ENCODE measurements around the gene FHOD3.

Gene FHOD3

GRCh38 chr18:36532394-36532793 is 234.9 kb downstream of the FHOD3 start:
- H3K4me3 ChIP-seq (ENCODE audit: low read depth, low read length) = no peak overlapping the region
- DNase-seq (ENCODE audit: low read depth) = no peak
- TF ChIP-seq CTCF (IDR thresholded peaks at IDR 0.05; ENCODE audit: control insufficient read depth, extremely low read depth, insufficient read depth) = no peak

GRCh38 chr18:36532815-36533214 is 235.3 kb downstream of the FHOD3 start:
- no peak for TF ChIP-seq CTCF (IDR thresholded peaks at IDR 0.05; ENCODE audit: control insufficient read depth, extremely low read depth, insufficient read depth)
- DNase-seq (ENCODE audit: low read depth) = no peak
- no peak overlapping the region for H3K4me3 ChIP-seq (ENCODE audit: low read depth, low read length)

- no peak for DNase-seq (ENCODE audit: low read depth)
Observed at GRCh38 chr18:36533446-36534153, 236.1 kb downstream of the FHOD3 start.

GRCh38 chr18:36534154-36534688 is 236.7 kb downstream of the FHOD3 start:
- no peak for TF ChIP-seq CTCF (IDR thresholded peaks at IDR 0.05; ENCODE audit: control insufficient read depth, extremely low read depth, insufficient read depth)
- H3K4me3 ChIP-seq (ENCODE audit: low read depth, low read length) = no peak overlapping the region
- no peak for DNase-seq (ENCODE audit: low read depth)

More at GRCh38 chr18:36533446-36534153, 236.1 kb downstream of the FHOD3 start:
- H3K4me3 ChIP-seq (ENCODE audit: low read depth, low read length) = no peak overlapping the region
- TF ChIP-seq CTCF (IDR thresholded peaks at IDR 0.05; ENCODE audit: control insufficient read depth, extremely low read depth, insufficient read depth) = no peak

- TF ChIP-seq CTCF (IDR thresholded peaks at IDR 0.05; ENCODE audit: control insufficient read depth, extremely low read depth, insufficient read depth) = no peak
- no peak overlapping the region for H3K4me3 ChIP-seq (ENCODE audit: low read depth, low read length)
- DNase-seq (ENCODE audit: low read depth) = no peak
Observed at GRCh38 chr18:36535202-36535935, 237.9 kb downstream of the FHOD3 start.

- no peak for DNase-seq (ENCODE audit: low read depth)
- no peak overlapping the region for H3K4me3 ChIP-seq (ENCODE audit: low read depth, low read length)
- no peak for TF ChIP-seq CTCF (IDR thresholded peaks at IDR 0.05; ENCODE audit: control insufficient read depth, extremely low read depth, insufficient read depth)
Observed at GRCh38 chr18:36536426-36536825, 238.9 kb downstream of the FHOD3 start.

Measured in LNCaP clone FGC (cell line).